ENCODE data around the gene FTSJ1. TPM values are rescaled to one million over a fixed set of nuclear protein-coding genes. Genes with fewer than 3 reads are reported as not detected.
"Not testable (repeated sequence)": the region's sequence is repeated elsewhere in the genome, so short reads cannot be mapped to it uniquely, and the experiment has no call there.

The FTSJ1 gene
- total RNA-seq, 1 donor from 2014 or later, result 33.9 TPM

DNA sequence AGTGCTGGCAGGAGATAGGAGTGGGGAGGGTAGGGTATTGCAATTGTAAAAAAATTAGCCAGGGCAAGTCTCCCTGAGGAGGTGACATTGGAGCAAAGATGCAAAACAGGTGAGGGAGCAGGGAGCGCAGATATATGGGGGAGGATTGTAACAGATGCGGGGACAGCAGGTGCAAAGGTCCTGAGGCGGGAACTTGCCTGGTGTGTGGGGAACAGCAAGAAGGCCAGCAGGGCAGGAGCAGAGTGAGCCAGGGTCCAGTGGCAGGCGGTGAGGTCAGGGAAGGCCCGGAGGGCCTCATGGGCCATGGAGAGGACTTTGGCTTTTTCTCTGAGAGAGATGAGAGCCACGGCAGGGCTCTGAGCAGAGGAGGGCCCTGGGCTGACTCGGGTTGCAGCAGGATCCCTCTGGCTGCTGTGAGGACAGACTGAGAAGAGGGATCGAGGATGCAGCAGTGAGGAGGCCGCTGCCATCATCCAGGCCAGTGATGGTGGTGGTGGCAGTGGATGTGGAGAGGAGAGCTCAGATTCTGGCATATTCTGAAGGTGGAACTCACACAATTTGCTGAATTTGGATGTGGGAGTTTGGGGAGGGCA lies 39.0 kb downstream of the FTSJ1 start:
- Histone ChIP-seq H3K4me3 (no peak overlapping the region), H3K27ac (no peak overlapping the region), H3K36me3 (no peaks in the 10 kb centered on the region), H3K9me3 (no peaks in the 10 kb centered on the region), H3K27me3 (no peaks in the 10 kb centered on the region), H3K4me1 (no peaks in the 10 kb centered on the region)
- TF ChIP-seq, protein P1, sequence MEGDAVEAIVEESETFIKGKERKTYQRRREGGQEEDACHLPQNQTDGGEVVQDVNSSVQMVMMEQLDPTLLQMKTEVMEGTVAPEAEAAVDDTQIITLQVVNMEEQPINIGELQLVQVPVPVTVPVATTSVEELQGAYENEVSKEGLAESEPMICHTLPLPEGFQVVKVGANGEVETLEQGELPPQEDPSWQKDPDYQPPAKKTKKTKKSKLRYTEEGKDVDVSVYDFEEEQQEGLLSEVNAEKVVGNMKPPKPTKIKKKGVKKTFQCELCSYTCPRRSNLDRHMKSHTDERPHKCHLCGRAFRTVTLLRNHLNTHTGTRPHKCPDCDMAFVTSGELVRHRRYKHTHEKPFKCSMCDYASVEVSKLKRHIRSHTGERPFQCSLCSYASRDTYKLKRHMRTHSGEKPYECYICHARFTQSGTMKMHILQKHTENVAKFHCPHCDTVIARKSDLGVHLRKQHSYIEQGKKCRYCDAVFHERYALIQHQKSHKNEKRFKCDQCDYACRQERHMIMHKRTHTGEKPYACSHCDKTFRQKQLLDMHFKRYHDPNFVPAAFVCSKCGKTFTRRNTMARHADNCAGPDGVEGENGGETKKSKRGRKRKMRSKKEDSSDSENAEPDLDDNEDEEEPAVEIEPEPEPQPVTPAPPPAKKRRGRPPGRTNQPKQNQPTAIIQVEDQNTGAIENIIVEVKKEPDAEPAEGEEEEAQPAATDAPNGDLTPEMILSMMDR (IDR thresholded peaks at IDR 0.05), result no peak
- DNase-seq (no peak), ATAC-seq (no peak)
- intact Hi-C loops (cut with DNase I), result no loop called here

DNA sequence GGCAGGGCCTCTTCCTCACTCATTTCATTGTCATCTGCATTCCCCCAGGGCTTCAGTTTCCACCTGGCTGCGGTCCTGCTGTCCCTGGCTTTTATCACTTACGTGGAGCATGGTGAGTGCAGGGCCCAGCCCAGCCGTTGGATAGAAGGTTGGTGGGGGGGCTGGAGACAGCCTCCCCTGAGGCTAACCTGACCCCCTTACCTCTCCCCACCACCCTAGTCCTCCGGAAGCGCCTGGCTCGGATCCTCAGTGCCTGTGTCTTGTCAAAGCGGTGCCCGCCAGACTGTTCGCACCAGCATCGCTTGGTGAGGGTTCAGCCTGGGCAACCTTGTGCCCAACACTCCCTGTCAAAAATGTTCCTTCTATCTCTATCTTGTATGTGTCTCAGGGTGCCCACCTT lies 39.8 kb downstream of the FTSJ1 start:
- Histone ChIP-seq H3K27me3 (no peaks in the 10 kb centered on the region), H3K4me3 (no peak overlapping the region), H3K36me3 (no peaks in the 10 kb centered on the region), H3K27ac (no peak overlapping the region), H3K4me1 (no peaks in the 10 kb centered on the region), H3K9me3 (no peaks in the 10 kb centered on the region)
- TF ChIP-seq, protein P1 (IDR thresholded peaks at IDR 0.05), result no peak
- no peak for ATAC-seq
- intact Hi-C loops (cut with DNase I), result no loop called here
- DNase-seq, result no peak

- intact Hi-C loops (cut with DNase I), result no loop called here
- Histone ChIP-seq H3K9me3 (no peaks in the 10 kb centered on the region), H3K27me3 (no peaks in the 10 kb centered on the region), H3K36me3 (no peaks in the 10 kb centered on the region), H3K27ac (no peak overlapping the region), H3K4me1 (no peaks in the 10 kb centered on the region), H3K4me3 (no peak overlapping the region)
- no peak for DNase-seq
- ATAC-seq, result no peak
- TF ChIP-seq, protein P1 (IDR thresholded peaks at IDR 0.05), result no peak
Measured at GRCh38 chrX:48516285-48516684, 40.3 kb downstream of the FTSJ1 start.

- Histone ChIP-seq H3K4me1 (no peaks in the 10 kb centered on the region), H3K27ac (no peak overlapping the region), H3K4me3 (no peak overlapping the region), H3K9me3 (no peaks in the 10 kb centered on the region), H3K36me3 (no peaks in the 10 kb centered on the region), H3K27me3 (no peaks in the 10 kb centered on the region)
- no peak for ATAC-seq
- intact Hi-C loops (cut with DNase I), result no loop called here
- TF ChIP-seq, protein P1 (IDR thresholded peaks at IDR 0.05), result no peak
- DNase-seq, result no peak
Measured at GRCh38 chrX:48516987-48517386, 41.0 kb downstream of the FTSJ1 start.

DNA sequence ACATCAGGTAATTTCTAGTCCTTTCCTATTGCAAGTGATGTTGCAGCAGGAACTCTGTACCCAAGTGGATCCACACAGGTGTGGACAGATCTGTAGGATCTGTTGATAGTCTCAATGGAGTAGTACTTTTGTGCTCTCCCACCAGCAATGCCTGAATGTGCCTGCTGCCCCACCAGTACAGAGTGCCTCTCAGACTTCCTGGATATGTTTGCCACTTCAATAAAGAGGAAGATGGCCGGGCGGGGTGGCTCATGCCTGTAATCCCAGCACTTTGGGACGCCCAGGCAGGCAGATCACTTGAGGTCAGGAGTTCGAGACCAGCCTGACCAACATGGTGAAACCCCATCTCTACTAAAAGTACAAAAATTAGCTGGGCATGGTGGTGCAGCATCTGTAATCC lies 43.5 kb downstream of the FTSJ1 start:
- H3K4me3 ChIP-seq; H3K36me3 ChIP-seq; H3K27me3 ChIP-seq; ATAC-seq; H3K4me1 ChIP-seq; H3K27ac ChIP-seq; H3K9me3 ChIP-seq; DNase-seq; intact Hi-C loops (cut with DNase I): not testable (repeated sequence)

DNA sequence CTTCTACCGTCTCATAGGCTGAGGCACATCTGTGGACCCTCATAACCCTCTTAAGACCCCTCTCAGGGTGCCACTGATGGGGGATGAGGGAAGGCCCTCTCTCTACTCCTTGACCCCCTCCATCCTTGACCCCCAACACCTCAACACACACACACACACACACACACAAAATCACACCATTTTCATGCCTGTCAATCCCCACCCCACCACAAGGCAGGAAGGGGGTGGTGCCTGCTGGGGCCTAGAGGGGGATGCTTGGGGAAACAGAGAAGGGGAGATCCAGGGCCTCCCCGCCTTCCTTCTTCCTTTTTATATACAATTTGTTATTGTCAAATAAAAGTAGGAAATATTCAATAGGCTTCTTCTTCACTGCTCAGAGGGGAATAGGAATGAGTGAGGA lies 44.5 kb downstream of the FTSJ1 start:
- no peaks in the 10 kb centered on the region for H3K9me3 ChIP-seq
- H3K27me3 ChIP-seq, result no peaks in the 10 kb centered on the region
- DNase-seq, result no peak
- intact Hi-C loops (cut with DNase I), result no loop called here
- no peak for ATAC-seq
- no peak overlapping the region for H3K27ac ChIP-seq
- no peaks in the 10 kb centered on the region for H3K36me3 ChIP-seq
- no peak overlapping the region for H3K4me3 ChIP-seq
- H3K4me1 ChIP-seq, result no peaks in the 10 kb centered on the region
- TF ChIP-seq, protein P1 (IDR thresholded peaks at IDR 0.05), result no peak

Data from upper lobe of right lung (tissue), 1 donor.